Neural cell (in vitro differentiated cells): Measurements from ENCODE around the gene ZDHHC14.

Experiments used
- CTCF ChIP-seq: fragments of 450-650 bp; IDR thresholded peaks from 2 replicates; pipeline ENCODE4 v1.5.1; 2014; ENCODE audit warnings: antibody characterized with exemption, mild to moderate bottlenecking, moderate library complexity; ENCODE audit not compliant: poor library complexity, severe bottlenecking
- EZH2 ChIP-seq: fragments of 200-600, 300-800 bp; shearing (Covaris generic), sonication (generic); IDR thresholded peaks from 2 replicates; pipeline ENCODE4 v1.6.1; 2014; ENCODE audit warnings: antibody characterized with exemption, low read length, borderline replicate concordance, mild to moderate bottlenecking; ENCODE audit not compliant: insufficient read depth, poor library complexity, severe bottlenecking
- MXI1 ChIP-seq: fragments of 450-650 bp; conservative IDR thresholded peaks from 2 replicates; pipeline ENCODE4 v1.6.1; 2014; ENCODE audit warnings: antibody characterized with exemption, mild to moderate bottlenecking; ENCODE audit not compliant: poor library complexity, severe bottlenecking
- POLR2AphosphoS5 ChIP-seq: IDR thresholded peaks from 2 replicates; pipeline ENCODE4 v1.6.1; 2012
- TF ChIP-seq, protein P1 (sequence below): IDR thresholded peaks from 2 replicates; pipeline ENCODE4 v1.6.1; 2012; ENCODE audit warnings: borderline replicate concordance

- TF ChIP-seq CTCF (no peak), POLR2AphosphoS5 (no peak), EZH2 (no peak), MXI1 (no peak)
- TF ChIP-seq, protein P1, sequence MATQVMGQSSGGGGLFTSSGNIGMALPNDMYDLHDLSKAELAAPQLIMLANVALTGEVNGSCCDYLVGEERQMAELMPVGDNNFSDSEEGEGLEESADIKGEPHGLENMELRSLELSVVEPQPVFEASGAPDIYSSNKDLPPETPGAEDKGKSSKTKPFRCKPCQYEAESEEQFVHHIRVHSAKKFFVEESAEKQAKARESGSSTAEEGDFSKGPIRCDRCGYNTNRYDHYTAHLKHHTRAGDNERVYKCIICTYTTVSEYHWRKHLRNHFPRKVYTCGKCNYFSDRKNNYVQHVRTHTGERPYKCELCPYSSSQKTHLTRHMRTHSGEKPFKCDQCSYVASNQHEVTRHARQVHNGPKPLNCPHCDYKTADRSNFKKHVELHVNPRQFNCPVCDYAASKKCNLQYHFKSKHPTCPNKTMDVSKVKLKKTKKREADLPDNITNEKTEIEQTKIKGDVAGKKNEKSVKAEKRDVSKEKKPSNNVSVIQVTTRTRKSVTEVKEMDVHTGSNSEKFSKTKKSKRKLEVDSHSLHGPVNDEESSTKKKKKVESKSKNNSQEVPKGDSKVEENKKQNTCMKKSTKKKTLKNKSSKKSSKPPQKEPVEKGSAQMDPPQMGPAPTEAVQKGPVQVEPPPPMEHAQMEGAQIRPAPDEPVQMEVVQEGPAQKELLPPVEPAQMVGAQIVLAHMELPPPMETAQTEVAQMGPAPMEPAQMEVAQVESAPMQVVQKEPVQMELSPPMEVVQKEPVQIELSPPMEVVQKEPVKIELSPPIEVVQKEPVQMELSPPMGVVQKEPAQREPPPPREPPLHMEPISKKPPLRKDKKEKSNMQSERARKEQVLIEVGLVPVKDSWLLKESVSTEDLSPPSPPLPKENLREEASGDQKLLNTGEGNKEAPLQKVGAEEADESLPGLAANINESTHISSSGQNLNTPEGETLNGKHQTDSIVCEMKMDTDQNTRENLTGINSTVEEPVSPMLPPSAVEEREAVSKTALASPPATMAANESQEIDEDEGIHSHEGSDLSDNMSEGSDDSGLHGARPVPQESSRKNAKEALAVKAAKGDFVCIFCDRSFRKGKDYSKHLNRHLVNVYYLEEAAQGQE, result no peak
These were observed 71.1 kb downstream of the ZDHHC14 start for GRCh38 chr6:157452096-157452495.
